ENCODE measurements around the gene RPL36AL.

Gene RPL36AL

GRCh38 chr14:49620182-49621113 lies at the start of gene RPL36AL, which contains the start of gene MGAT2:
Gene RPL36AL (minus strand): TSS chr14:49620626. CDS start chr14:49619104, 1,522 bp downstream.
Gene MGAT2 (plus strand): TSS chr14:49620799. CDS start chr14:49621269, 470 bp downstream.
- DNase-seq: peak; percentile 98

- DNase-seq: no peak
These were observed 39.4 kb upstream of the RPL36AL start for GRCh38 chr14:49659526-49660455.

GRCh38 chr14:49657500-49657899 lies 37.1 kb upstream of the RPL36AL start:
- peak; percentile 2 for DNase-seq

- DNase-seq: no peak
These were observed 34.1 kb upstream of the RPL36AL start for GRCh38 chr14:49654511-49654910.

- no peak for DNase-seq
These were observed 33.1 kb upstream of the RPL36AL start for GRCh38 chr14:49653508-49653907.

- no peak for DNase-seq
These were observed 21.7 kb upstream of the RPL36AL start for GRCh38 chr14:49642163-49642562.

GRCh38 chr14:49641697-49642129 lies 21.3 kb upstream of the RPL36AL start:
- DNase-seq: no peak

GRCh38 chr14:49640540-49641417 lies 20.4 kb upstream of the RPL36AL start:
- no peak for DNase-seq

GRCh38 chr14:49637534-49638078 lies 17.2 kb upstream of the RPL36AL start:
- DNase-seq: no peak

- DNase-seq: no peak
These were observed 16.4 kb upstream of the RPL36AL start for GRCh38 chr14:49636866-49637265.

- DNase-seq: peak; percentile 67
These were observed 14.3 kb upstream of the RPL36AL start, which contains the start of gene DNAAF2 for GRCh38 chr14:49634547-49635334. Gene DNAAF2 (minus strand): TSS chr14:49635244. CDS start chr14:49635149, 95 bp downstream.

GRCh38 chr14:49633640-49634546 lies 13.5 kb upstream of the RPL36AL start:
- peak; percentile 94 for DNase-seq

- DNase-seq: peak; percentile 26
These were observed 3.8 kb upstream of the RPL36AL start for GRCh38 chr14:49623941-49624839.

- no peak for DNase-seq
These were observed 3.0 kb upstream of the RPL36AL start for GRCh38 chr14:49623387-49623786.

GRCh38 chr14:49622022-49622607 lies 1.7 kb upstream of the RPL36AL start:
- no peak for DNase-seq

GRCh38 chr14:49621114-49621881 lies 872 bp upstream of the RPL36AL start:
- peak; percentile 54 for DNase-seq

GRCh38 chr14:49619730-49620129 lies 696 bp downstream of the RPL36AL start:
- no peak for DNase-seq
